Adrenal gland (tissue), 12 donors: ENCODE data around the gene PATE1. TPM values are rescaled to one million over a fixed set of nuclear protein-coding genes. Genes with fewer than 3 reads are reported as not detected.

ENCODE experiments used
- DNase-seq, 7 donors: peaks; one replicate each; pipeline ENCODE4 v3.0.0-alpha.2; 2019 to 2020
- H3K27ac ChIP-seq, 5 donors: fragments of 200-600 bp; sonication (generic) in 4 of 5; 1 replicate in 3 of 5; 2 replicates in 2 of 5; pipeline versions ENCODE4 v1.5.1 to v1.8.0; 2016 to 2020; ENCODE audit warnings: mild to moderate bottlenecking in 1 of 5
- H3K27me3 ChIP-seq: fragments of 200-600 bp; 2 replicates; pipeline ENCODE4 v1.8.0; 2021
- H3K36me3 ChIP-seq, 2 donors: fragments of 200-600 bp; replicated peaks in 1 of 2; 1 replicate in 1 of 2; 2 replicates in 1 of 2; pipeline versions ENCODE4 v1.5.1 to v1.8.0; 2018 to 2022
- H3K4me1 ChIP-seq, 2 donors: fragments of 200-600 bp; replicated peaks in 1 of 2; 1 replicate in 1 of 2; 2 replicates in 1 of 2; pipeline versions ENCODE4 v1.5.1 to v1.8.0; 2018 to 2021
- H3K4me3 ChIP-seq, 4 donors: fragments of 200-600 bp; sonication (generic) in 3 of 4; one replicate each; pipeline ENCODE4 v1.5.1; 2016 to 2018
- H3K9me3 ChIP-seq, 3 donors: fragments of 200-600 bp; sonication (generic) in 1 of 3; replicated peaks in 1 of 3; 1 replicate in 2 of 3; 2 replicates in 1 of 3; pipeline versions ENCODE4 v1.5.1 to v1.8.0; 2016 to 2021
- CTCF ChIP-seq, 6 experiments: fragments of 450-650 bp in 4 of 6; fragments of 200-600 bp in 2 of 6; sonication (generic) in 1 of 6; IDR thresholded peaks; 1 replicate in 5 of 6; 2 replicates in 1 of 6; pipeline versions ENCODE4 v1.5.1 to v1.8.0; 2016 to 2021; ENCODE audit warnings: antibody characterized with exemption in 6 of 6, mild to moderate bottlenecking in 2 of 6, moderate library complexity in 1 of 6
- POLR2A ChIP-seq, 2 donors: fragments of 450-650 bp; IDR thresholded peaks; one replicate each; pipeline ENCODE4 v1.6.1; 2017; ENCODE audit warnings: antibody characterized with exemption in 2 of 2, mild to moderate bottlenecking in 2 of 2, moderate library complexity in 1 of 2
- WGBS, 4 donors: extraction: QIAGEN DNeasy Blood & Tissue Kit in 2 of 4; methylation state at CpG; one replicate each; pipeline versions ENCODE4 v1.1.5 to v1.1.7; 2013 to 2017; 5-methylcytosine and 5-hydroxymethylcytosine counted together
- intact Hi-C, 2 donors: fragments of 100-400 bp; cut with DNase I; formaldehyde crosslinking; loops; one replicate each; pipeline versions ENCODE4 v1.14.1 to v1.15.0; 2022 to 2023
- polyA plus RNA-seq, 3 donors: library from polyadenylated mRNA; stranded (reverse); fragments of 200-250 nt in 2 of 3; fragments of 350-450 nt in 1 of 3; fragmentation: Illumina TruSeq in 1 of 3; extraction: RNeasy Lipid Tissue Mini Kit (QIAGEN cat#74804) in 1 of 3; gene quantifications; one replicate each; pipeline ENCODE4 v1.2.3, GENCODE V29; 2013 to 2014
- total RNA-seq, 9 donors: library from RNA; depleted of rRNA in 4 of 9; stranded (reverse); fragments of >200 nt in 4 of 9; fragments of 120-200 nt in 1 of 9; fragmentation: NEBNext Ultra II Directional in 1 of 9; extraction: Animal tissue kit (Norgen Biotek cat#: 25700) in 1 of 9; gene quantifications; one replicate each; pipeline versions ENCODE4 v1.1.0 to v1.2.4, GENCODE V29; 2013 to 2023
- donor health status: healthy with polysubstance abuse.
- donor health status: Bipolar disorder and iron deficiency.
- donor health status: DM: yes; HTN: yes; CAD: no.
- donor health status: DM: no; HTN: no; CAD: no.
- donor health status: DM: no; HTN: no; CAD: no.
- donor health status: DM: yes; HTN: yes; CAD: no.

PATE1 gene
- total and polyA plus RNA-seq, 12 donors, result not detected

DNA sequence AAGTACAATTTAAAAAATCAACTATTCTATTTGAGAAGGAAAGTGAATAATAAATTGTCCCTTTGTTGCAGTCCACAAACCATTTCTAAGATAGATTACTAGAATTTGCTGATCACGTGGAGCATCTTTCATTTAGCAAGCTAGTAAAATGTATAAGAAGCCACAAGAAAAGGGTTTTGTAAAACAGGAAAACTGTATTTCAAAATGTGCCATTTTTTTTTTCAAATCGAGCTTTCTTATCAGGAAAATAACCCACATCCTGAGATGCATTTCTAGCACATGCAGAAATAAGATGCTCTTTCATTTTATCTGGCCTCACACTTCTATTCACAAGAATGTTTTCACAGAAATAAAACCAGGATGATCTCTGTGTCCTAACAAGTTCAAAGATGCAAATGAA, 38.6 kb downstream of the PATE1 start:
- WGBS, 4 donors, result 29 to 55% (median 48%) methylated on average over 2 of the region's 2 CpGs
- Histone ChIP-seq H3K9me3 (no peaks in the 10 kb centered on the region), H3K27me3 (no peaks in the 10 kb centered on the region), H3K4me3 (no peak overlapping the region), H3K4me1 (no peaks in the 10 kb centered on the region), H3K36me3 (no peaks in the 10 kb centered on the region), H3K27ac (no peak overlapping the region)
- intact Hi-C loops, result no loop called here
- no peak for TF ChIP-seq POLR2A (IDR thresholded peaks at IDR 0.05)
- no peak for TF ChIP-seq CTCF (IDR thresholded peaks at IDR 0.05)
- DNase-seq, result no peak

GRCh38 chr11:125787827-125788226, 41.7 kb downstream of the PATE1 start, which contains the start of gene PATE3:
TSS of gene PATE3 (plus strand) at chr11:125788127. CDS start at chr11:125788152, 25 bp downstream.
- DNase-seq, result no peak
- no peaks in the 10 kb centered on the region for H3K9me3 ChIP-seq
- intact Hi-C loops, result no loop called here
- no peaks in the 10 kb centered on the region for H3K4me1 ChIP-seq
- H3K36me3 ChIP-seq, result no peaks in the 10 kb centered on the region
- no peak within 1 kb of the TSS for H3K27ac ChIP-seq
- H3K4me3 ChIP-seq, result no peak within 1 kb of the TSS
- 38 to 53% (median 42%) methylated on average over 2 of the region's 2 CpGs for WGBS, 4 donors
- TF ChIP-seq CTCF (IDR thresholded peaks at IDR 0.05) (no peak), POLR2A (IDR thresholded peaks at IDR 0.05) (no peak)
- no peaks in the 10 kb centered on the region for H3K27me3 ChIP-seq

DNA sequence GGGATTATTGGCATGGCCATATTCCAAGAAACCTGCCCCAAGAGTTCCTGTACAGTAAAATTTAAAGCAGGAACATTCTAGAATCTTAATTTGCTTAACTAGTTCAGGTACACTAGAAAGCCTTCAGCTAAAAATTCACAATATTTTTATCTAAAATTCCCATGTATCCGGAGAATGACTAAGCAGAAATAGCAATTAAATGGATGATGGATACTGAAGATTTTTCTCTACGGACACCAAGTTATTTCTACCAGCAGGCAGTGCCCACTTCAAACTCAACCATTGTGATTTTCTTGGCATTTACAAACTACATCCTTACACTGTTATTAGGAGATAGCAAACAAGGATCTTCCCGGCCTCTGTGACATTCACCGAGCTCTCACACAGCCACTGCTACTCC, 44.7 kb downstream of the PATE1 start:
- Histone ChIP-seq H3K4me1 (no peaks in the 10 kb centered on the region), H3K9me3 (no peaks in the 10 kb centered on the region), H3K4me3 (no peak overlapping the region), H3K27me3 (no peaks in the 10 kb centered on the region), H3K36me3 (no peaks in the 10 kb centered on the region), H3K27ac (no peak overlapping the region)
- 88 to 91% (median 89%) methylated on average over 4 of the region's 4 CpGs for WGBS, 4 donors
- intact Hi-C loops, result no loop called here
- DNase-seq, result no peak
- TF ChIP-seq POLR2A (IDR thresholded peaks at IDR 0.05), result no peak
- no peak for TF ChIP-seq CTCF (IDR thresholded peaks at IDR 0.05)

- intact Hi-C loops, result no loop called here
- H3K36me3 ChIP-seq, result no peaks in the 10 kb centered on the region
- H3K4me1 ChIP-seq, result no peaks in the 10 kb centered on the region
- peaks cover 0 to 13% (median 11%) of the 10 kb centered on the region in 3 donors for H3K9me3 ChIP-seq
- 42 to 45% (median 43%) methylated on average over 4 of the region's 4 CpGs for WGBS, 4 donors
- no peak for TF ChIP-seq POLR2A (IDR thresholded peaks at IDR 0.05)
- no peak for TF ChIP-seq CTCF (IDR thresholded peaks at IDR 0.05)
- H3K4me3 ChIP-seq, result no peak overlapping the region
- H3K27ac ChIP-seq, result no peak overlapping the region
- DNase-seq, result no peak
- H3K27me3 ChIP-seq, result no peaks in the 10 kb centered on the region
Measured at GRCh38 chr11:125797641-125798040, 51.6 kb downstream of the PATE1 start.

Other genes with a start within 250 kb of the PATE1 start
- gene EI24, start 176.8 kb upstream of the PATE1 start, total RNA-seq, result 10 to 100 TPM; 39.8 to 55.7 (median 47.1) TPM
- gene EI24, start 176.8 kb upstream of the PATE1 start, polyA plus RNA-seq, result 10 to 100 TPM; 19.0 to 65.6 (median 23.5) TPM
- gene STT3A, start 153.4 kb upstream of the PATE1 start, total RNA-seq, result 100 to 1,000 TPM in 7 of 9 donors, 10 to 100 TPM in 2; 79.2 to 175 (median 116) TPM
- 100 to 1,000 TPM in 1 of 3 donors, 10 to 100 TPM in 2; 28.4 to 208 (median 35.6) TPM for gene STT3A, start 153.4 kb upstream of the PATE1 start, polyA plus RNA-seq
- gene CHEK1, start 121.1 kb upstream of the PATE1 start, total RNA-seq, result 10 to 100 TPM in 1 of 9 donors, 1 to 10 TPM in 8; 1.2 to 13.8 (median 2.3) TPM
- 1 to 10 TPM in 1 of 3 donors, under 1 TPM in 2; 0.51 to 3.3 (median 0.72) TPM for gene CHEK1, start 121.1 kb upstream of the PATE1 start, polyA plus RNA-seq
- gene ACRV1, start 65.4 kb upstream of the PATE1 start, total RNA-seq, result under 1 TPM in 1 of 9 donors, not detected in 8; 0.06 TPM
- under 1 TPM in 1 of 3 donors, not detected in 2; 0.16 TPM for gene ACRV1, start 65.4 kb upstream of the PATE1 start, polyA plus RNA-seq
- gene PATE2, start 32.5 kb downstream of the PATE1 start, total RNA-seq, result under 1 TPM in 2 of 9 donors, not detected in 7; 0.39 to 0.44 TPM
- gene PATE2, start 32.5 kb downstream of the PATE1 start, polyA plus RNA-seq, result not detected
- not detected for gene PATE3, start 41.8 kb downstream of the PATE1 start, total RNA-seq
- not detected for gene PATE3, start 41.8 kb downstream of the PATE1 start, polyA plus RNA-seq
- not detected for gene PATE4, start 87.0 kb downstream of the PATE1 start, total RNA-seq
- gene PATE4, start 87.0 kb downstream of the PATE1 start, polyA plus RNA-seq, result not detected
- gene HYLS1, start 141.4 kb downstream of the PATE1 start, total RNA-seq, result 1 to 10 TPM; 1.8 to 8.4 (median 4.8) TPM
- 1 to 10 TPM; 2.7 to 5.6 (median 3.2) TPM for gene HYLS1, start 141.4 kb downstream of the PATE1 start, polyA plus RNA-seq
- gene PUS3, start 156.9 kb downstream of the PATE1 start, total RNA-seq, result 10 to 100 TPM in 7 of 9 donors, 1 to 10 TPM in 2; 5.8 to 23.7 (median 15.0) TPM
- gene PUS3, start 156.9 kb downstream of the PATE1 start, polyA plus RNA-seq, result 10 to 100 TPM; 11.7 to 37.9 (median 16.4) TPM
- 1 to 10 TPM in 2 of 9 donors, under 1 TPM in 4, not detected in 3; 0.18 to 7.4 (median 0.90) TPM for gene DDX25, start 158.2 kb downstream of the PATE1 start, total RNA-seq
- gene DDX25, start 158.2 kb downstream of the PATE1 start, polyA plus RNA-seq, result 1 to 10 TPM in 2 of 3 donors, under 1 TPM in 1; 0.88 to 3.6 (median 2.5) TPM
- gene VSIG10L2, start 199.8 kb downstream of the PATE1 start, total RNA-seq, result not detected
- under 1 TPM in 2 of 3 donors, not detected in 1; 0.08 to 0.44 TPM for gene VSIG10L2, start 199.8 kb downstream of the PATE1 start, polyA plus RNA-seq